HepG2 (cell line): Measurements from ENCODE around the gene SSX3. TPM values are rescaled to one million over a fixed set of nuclear protein-coding genes. Genes with fewer than 3 reads are reported as not detected.
"Not testable (repeated sequence)": the region's sequence is repeated elsewhere in the genome, so short reads cannot be mapped to it uniquely, and the experiment has no call there.

Experiments
- ATAC-seq: fragments of 200-7000 bp; cut with Tn5 transposase; 3 replicates; pipeline ENCODE4 v1.9.1; 2020; ENCODE audit warnings: mild to moderate bottlenecking, moderate library complexity
- Bru-seq: library from RNA; stranded (reverse); fragments of 400-500 nt; gene quantifications from one replicate; lab custom pipeline; 2021; lab: Mats Ljungman, UMichigan
- BruChase-seq, 2 experiments: library from RNA; stranded (reverse); fragments of 400-500 nt; gene quantifications; one replicate each; lab custom pipeline; 2021; lab: Mats Ljungman, UMichigan
- BruUV-seq: library from RNA; stranded (reverse); fragments of 400-500 nt; replicated peaks from 2 replicates; lab custom pipeline; 2021; lab: Mats Ljungman, UMichigan
- CTCF ChIA-PET: fragments of 300-600 bp; formaldehyde crosslinking; extraction: SDS; loops from one replicate; lab custom pipeline; 2021; ENCODE audit warnings: low total read pairs, inconsistent platforms, low intra/inter-chr PET ratio; lab: Yijun Ruan, JAX
- POLR2A ChIA-PET: fragments of 350-600 bp; sonication (Branson Sonifier 250); formaldehyde crosslinking; loops from one replicate; lab custom pipeline; 2020; ENCODE audit warnings: antibody characterized with exemption, inconsistent platforms; lab: Yijun Ruan, JAX
- DNase-seq: peaks from one replicate; pipeline ENCODE4 v3.0.0-alpha.2; 2015; ENCODE audit warnings: low spot score
- FAIRE-seq: peaks from 3 replicates; lab custom pipeline; 2011; peaks lifted over from hg19 to GRCh38; lab: Jason Lieb, UNC
- H2AFZ ChIP-seq: one replicate; pipeline ENCODE4 v1.6.1; 2011; ENCODE audit warnings: low read length, inconsistent platforms
- H3K27ac ChIP-seq: fragments of 300-600 bp; 3 replicates; pipeline ENCODE4 v1.8.0; 2011; ENCODE audit warnings: mixed run types, mild to moderate bottlenecking, mixed read lengths, low read length, inconsistent platforms; ENCODE audit not compliant: insufficient read depth; ENCODE audit errors: extremely low read length
- H3K27me3 ChIP-seq, 2 experiments: fragments of 200-600 bp in 1 of 2; 2 replicates in 1 of 2; 3 replicates in 1 of 2; pipeline versions ENCODE4 v1.6.0 to v1.8.0; 2011; ENCODE audit warnings: low read length in 2 of 2, mild to moderate bottlenecking in 2 of 2, moderate library complexity in 2 of 2, inconsistent platforms in 1 of 2; ENCODE audit not compliant: insufficient read depth in 2 of 2, control insufficient read depth in 1 of 2
- H3K36me3 ChIP-seq, 2 experiments: fragments of 200-600 bp in 1 of 2; replicated peaks in 1 of 2; 2 replicates in 1 of 2; 3 replicates in 1 of 2; pipeline versions ENCODE4 v1.5.1 to v1.8.0; 2011; ENCODE audit warnings: low read length in 2 of 2, inconsistent platforms in 1 of 2; ENCODE audit not compliant: insufficient read depth in 2 of 2, control insufficient read depth in 1 of 2
- H3K4me1 ChIP-seq: 2 replicates; pipeline ENCODE4 v1.5.1; 2012; ENCODE audit warnings: low read length, inconsistent platforms; ENCODE audit not compliant: insufficient read depth
- H3K4me2 ChIP-seq: 2 replicates; pipeline ENCODE4 v1.6.0; 2011; ENCODE audit warnings: low read depth, low read length, inconsistent platforms
- H3K4me3 ChIP-seq, 3 experiments: fragments of 200-600 bp in 1 of 3; sonication (generic), shearing (Covaris generic) in 1 of 3; replicated peaks in 1 of 3; 2 replicates each; pipeline ENCODE4 v1.5.1; 2011 to 2016; ENCODE audit warnings: low read length in 3 of 3, inconsistent platforms in 2 of 3, low read depth in 2 of 3, mild to moderate bottlenecking in 2 of 3, control low read depth in 1 of 3, mixed read lengths in 1 of 3; ENCODE audit not compliant: insufficient read depth in 1 of 3
- H3K79me2 ChIP-seq: one replicate; pipeline ENCODE4 v1.6.1; 2011; ENCODE audit warnings: low read length, inconsistent platforms; ENCODE audit not compliant: insufficient read depth
- H3K9ac ChIP-seq: 2 replicates; pipeline ENCODE4 v1.6.0; 2011; ENCODE audit warnings: mild to moderate bottlenecking, low read depth, low read length, inconsistent platforms; ENCODE audit not compliant: insufficient read depth
- H3K9me3 ChIP-seq: 2 replicates; pipeline ENCODE4 v1.5.1; 2012; ENCODE audit warnings: mild to moderate bottlenecking, low read length
- H4K20me1 ChIP-seq: 2 replicates; pipeline ENCODE4 v1.6.0; 2011; ENCODE audit warnings: inconsistent platforms, mild to moderate bottlenecking, low read length, moderate library complexity; ENCODE audit not compliant: insufficient read depth
- WGBS: methylation state at CpG from one replicate; pipeline ENCODE4 v1.1.6; 2017; ENCODE audit warnings: low lambda C conversion rate; 5-methylcytosine and 5-hydroxymethylcytosine counted together
- in situ Hi-C: cut with HindIII; loops from 2 replicates; pipeline ENCODE4 v1.10.0; 2017; ENCODE audit warnings: low pct_unique_long_range_greater_than_20kb; ENCODE audit not compliant: extremely low pct_ligation_motif_present
- intact Hi-C: fragments of 100-400 bp; cut with micrococcal nuclease; formaldehyde crosslinking; loops from one replicate; pipeline ENCODE4 v1.10.0; 2022; ENCODE audit not compliant: unreplicated experiment
- long read RNA-seq, 2 experiments: library from RNA in 1 of 2; library from polyadenylated mRNA in 1 of 2; stranded (forward) in 1 of 2; unstranded in 1 of 2; transcript quantifications; one replicate each; pipeline ENCODE4 v2.0.0, GENCODE V29; 2019 to 2022
- polyA minus RNA-seq, 3 experiments: library from RNA; depleted of rRNA, polyadenylated mRNA; stranded (reverse); fragments of >200 nt; gene quantifications; 2 replicates each; pipeline ENCODE4 v1.2.3, GENCODE V29; 2011; ENCODE audit warnings: low replicate concordance in 1 of 3
- polyA plus RNA-seq, 8 experiments: library from polyadenylated mRNA; depleted of rRNA in 3 of 8; stranded (reverse) in 7 of 8; unstranded in 1 of 8; fragments of >200 nt; fragmentation: Illumina TruSeq in 4 of 8; extraction: Trizol in 4 of 8; gene quantifications; 2 replicates each; pipeline versions ENCODE4 v1.2.1 to v1.2.3, GENCODE V29; 2011 to 2016; ENCODE audit warnings: low read depth in 4 of 8, missing spikeins in 1 of 8, mixed read lengths in 1 of 8; ENCODE audit not compliant: insufficient read depth in 1 of 8
- total RNA-seq, 5 experiments: library from RNA; depleted of rRNA; stranded (reverse); fragments of >200 nt; fragmentation: Illumina TruSeq; extraction: Trizol; gene quantifications; 2 replicates each; pipeline ENCODE4 v1.2.3, GENCODE V29; 2016; ENCODE audit warnings: low read depth in 1 of 5

The SSX3 gene, protein sequence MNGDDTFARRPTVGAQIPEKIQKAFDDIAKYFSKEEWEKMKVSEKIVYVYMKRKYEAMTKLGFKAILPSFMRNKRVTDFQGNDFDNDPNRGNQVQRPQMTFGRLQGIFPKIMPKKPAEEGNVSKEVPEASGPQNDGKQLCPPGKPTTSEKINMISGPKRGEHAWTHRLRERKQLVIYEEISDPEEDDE
- total RNA-seq (2016; rRNA removed; fragmentation: Illumina TruSeq; extraction: Trizol) (not detected in 2 replicates), polyA plus RNA-seq (2011; rRNA removed) (not detected in 2 replicates), polyA minus RNA-seq (2011; rRNA and poly(A)+ RNA removed; ENCODE audit: low replicate concordance) (not detected in 2 replicates), Bru-seq, nascent RNA (not detected), BruChase-seq, experiment 1, labeled RNA remaining after a 6-hour chase (not detected), BruChase-seq, experiment 2, labeled RNA remaining after a 2-hour chase (not detected)
- not detected in 2 replicates for total RNA-seq (2016; cell fraction: cytosol; rRNA removed; fragmentation: Illumina TruSeq; extraction: Trizol; ENCODE audit: low read depth)
- total RNA-seq (2016; cell fraction: insoluble cytoplasmic fraction; rRNA removed; fragmentation: Illumina TruSeq; extraction: Trizol) = not detected in 2 replicates
- total RNA-seq (2016; cell fraction: membrane; rRNA removed; fragmentation: Illumina TruSeq; extraction: Trizol) = not detected in 2 replicates
- not detected in 2 replicates for total RNA-seq (2016; cell fraction: nucleus; rRNA removed; fragmentation: Illumina TruSeq; extraction: Trizol)
- polyA plus RNA-seq (2011; cell fraction: cytosol; rRNA removed) = not detected in 2 replicates
- polyA plus RNA-seq (2011; cell fraction: nucleus; rRNA removed) = not detected in 2 replicates
- not detected in 2 replicates for polyA plus RNA-seq (2012)
- polyA plus RNA-seq (2016; cell fraction: cytosol; fragmentation: Illumina TruSeq; extraction: Trizol; ENCODE audit: low read depth) = not detected in 2 replicates
- not detected in 2 replicates for polyA plus RNA-seq (2016; cell fraction: insoluble cytoplasmic fraction; fragmentation: Illumina TruSeq; extraction: Trizol; ENCODE audit: low read depth)
- polyA plus RNA-seq (2016; cell fraction: membrane; fragmentation: Illumina TruSeq; extraction: Trizol; ENCODE audit: low read depth) = not detected in 2 replicates
- not detected in 2 replicates for polyA plus RNA-seq (2016; cell fraction: nucleus; fragmentation: Illumina TruSeq; extraction: Trizol; ENCODE audit: insufficient read depth, low read depth)
- polyA minus RNA-seq (2011; cell fraction: cytosol; rRNA and poly(A)+ RNA removed) = not detected in 2 replicates
- not detected in 2 replicates for polyA minus RNA-seq (2011; cell fraction: nucleus; rRNA and poly(A)+ RNA removed)
- long read RNA-seq, experiment 1 = 0 reads
- long read RNA-seq, experiment 2 = 0 reads

- H4K20me1 ChIP-seq, FAIRE-seq, H3K9ac ChIP-seq, ATAC-seq, BruUV-seq, H3K4me2 ChIP-seq, H3K4me3 ChIP-seq, H2AFZ ChIP-seq, H3K4me1 ChIP-seq, POLR2A ChIA-PET, DNase-seq, intact Hi-C loops, H3K27ac ChIP-seq, H3K27me3 ChIP-seq, H3K9me3 ChIP-seq, CTCF ChIA-PET, H3K79me2 ChIP-seq, H3K36me3 ChIP-seq, in situ Hi-C loops: not testable (repeated sequence)
- WGBS = 54% methylated on average over 9 of the region's 19 CpGs
Measured at GRCh38 chrX:48356315-48357094, at the start of gene SSX3. Gene SSX3, minus strand, starts transcription at chrX:48356703. Its CDS starts 1,454 bp downstream, at chrX:48355249.

- CTCF ChIA-PET, intact Hi-C loops, BruUV-seq, ATAC-seq, H2AFZ ChIP-seq, H3K79me2 ChIP-seq, H3K27ac ChIP-seq, H4K20me1 ChIP-seq, H3K36me3 ChIP-seq, H3K4me2 ChIP-seq, H3K4me1 ChIP-seq, H3K9me3 ChIP-seq, DNase-seq, POLR2A ChIA-PET, in situ Hi-C loops, H3K9ac ChIP-seq, H3K4me3 ChIP-seq, FAIRE-seq, H3K27me3 ChIP-seq: not testable (repeated sequence)
- WGBS = 9% methylated on average over 1 of the region's 1 CpG
Measured at GRCh38 chrX:48397825-48398224, 41.3 kb upstream of the SSX3 start.

DNA sequence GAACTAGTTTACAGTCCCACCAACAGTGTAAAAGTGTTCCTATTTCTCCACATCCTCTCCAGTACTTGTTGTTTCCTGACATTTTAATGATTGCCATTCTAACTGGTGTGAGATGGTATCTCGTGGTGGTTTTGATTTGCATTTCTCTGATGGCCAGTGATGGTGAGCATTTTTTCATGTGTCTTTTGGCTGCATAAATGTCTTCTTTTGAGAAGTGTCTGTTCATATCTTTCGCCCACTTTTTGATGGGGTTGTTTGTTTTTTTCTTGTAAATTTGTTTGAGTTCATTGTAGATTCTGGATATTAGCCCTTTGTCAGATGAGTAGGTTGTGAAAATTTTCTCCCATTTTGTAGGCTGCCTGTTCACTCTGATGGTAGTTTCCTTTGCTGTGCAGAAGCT, 40.4 kb upstream of the SSX3 start:
- H3K36me3 ChIP-seq, H3K79me2 ChIP-seq, H4K20me1 ChIP-seq, in situ Hi-C loops, H3K4me1 ChIP-seq, FAIRE-seq, DNase-seq, H3K9me3 ChIP-seq, CTCF ChIA-PET, H3K27me3 ChIP-seq, H2AFZ ChIP-seq, H3K27ac ChIP-seq, H3K4me2 ChIP-seq, H3K4me3 ChIP-seq, BruUV-seq, ATAC-seq, intact Hi-C loops, H3K9ac ChIP-seq, POLR2A ChIA-PET: not testable (repeated sequence)
- 16% methylated on average over 2 of the region's 2 CpGs for WGBS
